GM21576 (cell line): Measurements from ENCODE around the gene MLX.
"Not testable (repeated sequence)": the region's sequence is repeated elsewhere in the genome, so short reads cannot be mapped to it uniquely, and the experiment has no call there.

Source experiments
- ATAC-seq: cut with Tn5 transposase; IDR thresholded peaks from one replicate; pipeline ENCODE4 v1.9.1; 2021; ENCODE audit warnings: mild to moderate bottlenecking, moderate library complexity; ENCODE audit not compliant: unreplicated experiment

Gene MLX

DNA sequence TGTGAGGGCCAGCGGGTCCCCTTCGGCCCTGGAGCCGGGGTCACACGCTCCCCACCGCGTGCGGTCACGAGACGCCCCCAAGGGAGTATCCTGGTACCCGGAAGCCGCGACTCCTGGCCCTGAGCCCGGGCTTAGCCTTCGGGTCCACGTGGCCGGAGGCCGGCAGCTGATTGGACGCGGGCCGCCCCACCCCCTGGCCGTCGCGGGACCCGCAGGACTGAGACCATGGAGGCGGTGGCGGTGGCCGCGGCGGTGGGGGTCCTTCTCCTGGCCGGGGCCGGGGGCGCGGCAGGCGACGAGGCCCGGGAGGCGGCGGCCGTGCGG, 30.9 kb upstream of the MLX start, which contains the start of gene NAGLU:
Gene NAGLU (plus strand): TSS at position 194 of the 324 bp plus-strand sequence. CDS start 32 bp downstream, at position 226.
- ATAC-seq: peak; percentile 73

DNA sequence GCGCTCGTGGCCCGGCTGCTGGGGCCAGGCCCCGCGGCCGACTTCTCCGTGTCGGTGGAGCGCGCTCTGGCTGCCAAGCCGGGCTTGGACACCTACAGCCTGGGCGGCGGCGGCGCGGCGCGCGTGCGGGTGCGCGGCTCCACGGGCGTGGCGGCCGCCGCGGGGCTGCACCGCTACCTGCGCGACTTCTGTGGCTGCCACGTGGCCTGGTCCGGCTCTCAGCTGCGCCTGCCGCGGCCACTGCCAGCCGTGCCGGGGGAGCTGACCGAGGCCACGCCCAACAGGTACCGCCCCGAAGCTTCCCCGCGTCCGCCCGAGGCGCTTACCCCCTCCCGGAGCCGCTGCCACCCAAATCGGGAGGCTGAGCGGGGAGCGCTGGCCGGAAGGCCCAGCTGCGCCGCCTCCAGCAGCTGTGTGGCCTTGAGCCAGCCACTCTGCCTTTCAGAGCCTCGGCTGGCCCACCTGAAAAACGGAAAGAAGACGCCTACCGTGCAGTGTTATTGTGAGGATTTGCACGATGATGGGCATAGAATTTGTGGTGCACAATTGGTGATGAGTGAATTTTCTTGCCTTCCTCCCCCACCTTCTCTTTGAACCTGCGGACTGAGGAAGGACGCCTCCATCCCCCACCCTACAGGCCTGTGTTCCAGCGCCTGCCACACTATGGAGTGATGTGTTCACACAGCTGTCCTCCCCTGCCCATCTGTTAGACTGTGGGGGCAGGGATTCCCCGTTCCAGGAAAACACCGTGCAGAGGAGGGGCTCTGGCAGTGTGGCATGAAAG, 30.3 kb upstream of the MLX start:
- ATAC-seq: peak; percentile 63

DNA sequence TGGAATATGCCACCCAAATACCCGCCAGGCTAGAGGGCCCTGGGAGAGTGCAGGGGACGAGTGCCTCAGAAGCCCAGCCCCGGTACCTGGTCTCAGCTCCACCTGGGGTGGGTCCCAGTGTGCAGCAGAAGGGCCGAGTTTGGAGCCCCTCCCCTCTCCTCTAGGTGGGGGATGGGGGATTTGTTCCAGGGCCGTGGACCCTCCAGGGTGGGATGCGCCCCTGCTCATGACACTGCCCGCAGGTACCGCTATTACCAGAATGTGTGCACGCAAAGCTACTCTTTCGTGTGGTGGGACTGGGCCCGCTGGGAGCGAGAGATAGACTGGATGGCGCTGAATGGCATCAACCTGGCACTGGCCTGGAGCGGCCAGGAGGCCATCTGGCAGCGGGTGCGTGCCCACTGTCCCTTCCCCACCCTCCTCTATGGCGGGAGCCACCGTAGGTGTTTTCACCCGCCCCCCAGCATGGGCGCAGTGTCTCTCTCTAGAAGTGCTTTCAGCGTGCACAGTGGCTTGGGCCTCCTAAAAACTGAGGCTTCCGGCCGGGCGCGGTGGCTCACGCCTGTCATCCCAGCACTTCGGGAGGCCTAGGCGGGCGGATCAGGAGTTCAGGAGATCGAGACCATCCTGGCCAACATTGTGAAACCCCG, 29.6 kb upstream of the MLX start:
- ATAC-seq: no peak

DNA sequence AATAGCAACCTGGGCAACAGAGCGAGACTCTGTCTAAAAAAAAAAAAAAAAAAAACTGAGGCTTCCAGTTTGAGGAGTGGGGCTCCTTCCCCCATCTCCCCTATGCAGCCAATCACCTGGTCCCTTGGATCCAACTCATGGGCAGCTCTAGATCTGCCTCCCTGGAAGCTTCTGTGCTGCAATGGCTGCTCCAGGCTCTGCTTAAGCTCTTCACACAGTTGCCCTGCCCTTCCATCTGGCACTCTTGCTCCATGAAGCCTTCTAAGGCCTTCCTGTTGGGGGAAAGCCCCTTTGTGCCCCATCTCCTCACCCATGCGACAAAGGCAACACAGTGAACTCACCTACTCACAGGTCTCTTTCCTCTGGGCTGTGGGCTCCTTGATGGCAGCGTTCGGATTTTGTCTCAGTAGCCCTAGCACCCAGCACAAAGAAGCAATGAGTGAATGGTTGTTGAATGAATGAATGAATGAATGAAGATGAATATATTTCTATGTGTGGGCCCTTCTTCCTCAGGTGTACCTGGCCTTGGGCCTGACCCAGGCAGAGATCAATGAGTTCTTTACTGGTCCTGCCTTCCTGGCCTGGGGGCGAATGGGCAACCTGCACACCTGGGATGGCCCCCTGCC, 29.0 kb upstream of the MLX start:
- no peak for ATAC-seq

DNA sequence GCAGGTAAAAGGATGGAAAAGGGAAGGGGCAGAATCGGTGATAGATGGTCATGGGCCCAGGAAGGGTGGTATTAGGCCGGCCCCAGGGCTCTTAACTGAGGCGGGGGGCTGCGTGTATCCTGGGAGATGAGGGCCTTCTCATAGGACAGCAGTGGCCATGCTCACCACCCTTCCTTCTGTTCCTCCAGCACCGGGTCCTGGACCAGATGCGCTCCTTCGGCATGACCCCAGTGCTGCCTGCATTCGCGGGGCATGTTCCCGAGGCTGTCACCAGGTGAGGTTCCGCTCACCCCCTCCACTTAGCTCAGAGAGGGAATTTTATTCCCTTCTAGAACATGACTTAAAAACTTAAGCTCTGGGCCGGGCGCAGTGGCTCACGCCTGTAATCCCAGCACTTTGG, 28.4 kb upstream of the MLX start:
- ATAC-seq: no peak

DNA sequence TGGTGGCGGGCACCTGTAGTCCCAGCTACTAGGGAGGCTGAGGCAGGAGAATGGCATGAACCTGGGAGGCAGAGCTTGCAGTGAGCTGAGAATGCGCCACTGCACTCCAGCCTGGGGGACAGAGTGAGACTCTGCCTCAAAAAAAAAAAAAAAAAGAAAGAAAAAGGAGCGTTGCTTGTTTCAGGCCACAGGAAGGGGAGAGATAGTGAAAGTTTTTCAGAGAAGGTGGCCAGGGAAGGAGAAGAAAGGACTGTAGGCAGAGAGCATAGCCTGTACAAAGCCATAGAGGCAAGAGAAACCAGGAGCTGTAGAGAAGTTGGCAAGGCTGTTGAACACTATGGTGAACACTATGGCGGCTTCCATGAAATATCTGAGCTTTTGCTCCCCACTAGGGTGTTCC, 26.3 kb upstream of the MLX start:
- not testable (repeated sequence) for ATAC-seq

DNA sequence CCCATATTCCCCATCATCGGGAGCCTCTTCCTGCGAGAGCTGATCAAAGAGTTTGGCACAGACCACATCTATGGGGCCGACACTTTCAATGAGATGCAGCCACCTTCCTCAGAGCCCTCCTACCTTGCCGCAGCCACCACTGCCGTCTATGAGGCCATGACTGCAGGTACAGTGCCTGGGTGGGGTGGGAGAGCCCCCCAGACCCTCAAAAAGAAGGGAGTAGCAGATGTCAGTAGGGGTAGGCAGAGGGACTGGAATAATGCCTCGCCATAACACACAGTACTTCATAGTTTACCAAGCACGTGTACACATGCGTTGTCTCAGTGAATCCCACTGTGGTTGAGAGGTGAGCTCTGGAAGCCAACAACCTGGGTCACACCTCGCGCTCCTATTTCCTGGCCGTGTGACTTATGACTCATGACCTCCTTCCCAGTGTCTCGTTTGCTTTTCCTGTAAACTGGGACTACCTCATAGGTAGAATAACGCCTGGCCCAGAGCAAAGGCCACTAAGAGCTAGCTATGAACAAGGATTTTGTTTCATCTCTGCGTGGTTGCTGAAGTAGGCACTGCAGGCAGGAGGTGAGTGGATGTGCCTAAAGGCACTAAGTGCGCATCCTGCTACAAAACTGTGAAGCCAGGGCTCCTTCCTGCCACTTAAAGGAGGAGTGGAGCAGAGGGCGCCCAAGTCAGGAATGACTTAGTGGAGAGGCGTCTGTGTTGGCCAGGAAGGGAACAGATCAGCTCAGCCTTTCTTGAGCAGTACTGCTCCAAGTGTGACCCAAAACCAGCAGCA, 25.7 kb upstream of the MLX start:
- no peak for ATAC-seq

DNA sequence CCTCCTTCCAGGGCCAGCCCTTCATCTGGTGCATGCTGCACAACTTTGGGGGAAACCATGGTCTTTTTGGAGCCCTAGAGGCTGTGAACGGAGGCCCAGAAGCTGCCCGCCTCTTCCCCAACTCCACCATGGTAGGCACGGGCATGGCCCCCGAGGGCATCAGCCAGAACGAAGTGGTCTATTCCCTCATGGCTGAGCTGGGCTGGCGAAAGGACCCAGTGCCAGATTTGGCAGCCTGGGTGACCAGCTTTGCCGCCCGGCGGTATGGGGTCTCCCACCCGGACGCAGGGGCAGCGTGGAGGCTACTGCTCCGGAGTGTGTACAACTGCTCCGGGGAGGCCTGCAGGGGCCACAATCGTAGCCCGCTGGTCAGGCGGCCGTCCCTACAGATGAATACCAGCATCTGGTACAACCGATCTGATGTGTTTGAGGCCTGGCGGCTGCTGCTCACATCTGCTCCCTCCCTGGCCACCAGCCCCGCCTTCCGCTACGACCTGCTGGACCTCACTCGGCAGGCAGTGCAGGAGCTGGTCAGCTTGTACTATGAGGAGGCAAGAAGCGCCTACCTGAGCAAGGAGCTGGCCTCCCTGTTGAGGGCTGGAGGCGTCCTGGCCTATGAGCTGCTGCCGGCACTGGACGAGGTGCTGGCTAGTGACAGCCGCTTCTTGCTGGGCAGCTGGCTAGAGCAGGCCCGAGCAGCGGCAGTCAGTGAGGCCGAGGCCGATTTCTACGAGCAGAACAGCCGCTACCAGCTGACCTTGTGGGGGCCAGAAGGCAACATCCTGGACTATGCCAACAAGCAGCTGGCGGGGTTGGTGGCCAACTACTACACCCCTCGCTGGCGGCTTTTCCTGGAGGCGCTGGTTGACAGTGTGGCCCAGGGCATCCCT, 23.5 kb upstream of the MLX start:
- ATAC-seq: no peak

DNA sequence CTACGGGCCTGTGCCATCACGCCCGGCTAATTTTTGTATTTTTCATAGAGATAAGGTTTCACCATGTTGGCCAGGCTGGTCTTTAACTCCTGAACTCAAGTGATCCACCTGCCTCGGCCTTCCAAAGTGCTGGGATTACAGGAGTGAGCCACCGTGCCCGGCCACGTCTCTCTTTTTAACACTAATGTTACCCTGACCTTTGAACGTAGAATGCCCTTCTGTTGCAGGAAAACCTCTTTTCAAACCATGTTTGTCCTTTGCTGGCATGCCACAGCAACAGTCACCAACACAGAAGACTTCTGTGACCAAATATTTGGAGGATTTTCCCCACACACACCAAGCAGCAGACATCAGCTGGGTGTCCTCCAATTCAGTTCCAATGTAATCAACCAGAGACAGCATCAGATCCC, 22.0 kb upstream of the MLX start:
- ATAC-seq: no peak

DNA sequence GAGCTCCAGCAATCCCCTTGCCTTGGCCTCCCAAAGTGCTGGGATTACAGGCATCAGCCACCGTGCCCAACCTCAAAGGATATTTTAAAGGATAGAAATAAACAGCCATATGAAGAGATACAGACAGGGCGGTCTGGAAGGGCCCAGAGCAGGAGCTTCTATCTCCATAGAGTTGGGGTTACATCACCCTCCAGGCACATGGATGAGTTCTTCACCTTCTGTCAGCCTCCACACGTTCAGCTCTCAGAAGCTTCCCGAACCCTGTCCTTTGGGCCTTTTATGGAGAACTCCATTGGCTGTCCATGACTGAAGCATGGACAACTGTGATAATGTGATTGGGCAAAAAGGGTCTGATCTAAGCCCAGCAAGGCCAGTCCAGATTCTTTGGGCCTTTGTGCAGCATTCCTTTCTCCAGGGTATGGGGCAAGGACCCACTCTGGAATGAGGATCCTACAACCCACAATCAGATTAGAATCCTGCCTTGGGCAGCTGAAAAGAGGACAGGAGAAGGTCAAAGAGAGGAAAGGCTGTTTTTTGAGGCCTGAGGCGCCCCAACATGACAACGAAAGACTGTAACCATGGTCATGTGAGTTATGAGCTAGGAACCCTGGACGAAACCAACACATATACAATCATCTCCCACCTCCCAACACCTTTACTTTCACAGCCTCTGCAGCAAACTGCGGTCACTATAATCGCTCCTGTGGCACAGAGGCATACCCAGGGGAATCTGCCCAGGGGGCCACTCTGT, 21.0 kb upstream of the MLX start:
- not testable (repeated sequence) for ATAC-seq

DNA sequence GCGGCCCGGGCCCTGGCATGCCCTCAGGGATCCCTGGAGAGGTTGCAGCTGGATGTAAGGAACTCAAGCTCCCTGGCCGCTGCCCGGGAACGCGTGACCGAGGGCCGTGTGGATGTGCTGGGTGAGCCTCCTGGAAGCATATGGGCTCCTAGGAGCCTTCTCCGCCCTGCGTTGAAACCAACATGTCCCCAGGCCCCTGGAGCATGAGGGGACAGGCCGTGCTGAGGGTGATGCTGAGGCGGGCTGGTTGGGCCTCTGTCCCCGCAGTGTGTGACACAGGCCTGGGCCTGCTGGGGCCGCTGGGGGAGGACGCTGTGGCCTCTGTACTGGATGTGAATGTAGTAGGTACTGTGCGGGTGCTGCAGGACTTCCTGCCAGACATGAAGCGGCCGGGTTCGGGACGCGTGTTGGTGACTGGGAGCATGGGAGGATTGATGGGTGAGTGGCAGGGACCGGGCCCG, 19.9 kb upstream of the MLX start:
- ATAC-seq: no peak

DNA sequence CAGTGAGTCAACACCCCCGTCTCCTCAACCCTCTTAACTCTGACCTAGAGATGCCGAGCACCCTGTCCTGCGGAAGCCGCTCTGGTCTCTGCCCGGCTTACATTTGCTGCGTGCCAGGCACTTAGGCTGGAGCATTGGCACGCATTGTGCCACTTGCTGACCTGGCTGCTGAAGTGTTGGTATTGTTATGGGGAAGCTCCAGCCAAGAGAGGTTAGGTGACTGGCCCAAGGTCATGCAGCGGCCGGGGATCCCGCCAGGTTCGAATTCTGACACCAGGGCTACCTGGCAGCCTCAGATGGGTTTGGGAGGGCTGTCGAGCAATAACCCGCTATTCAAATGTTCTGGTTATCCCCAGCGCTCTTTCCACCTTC, 19.2 kb upstream of the MLX start:
- no peak for ATAC-seq

DNA sequence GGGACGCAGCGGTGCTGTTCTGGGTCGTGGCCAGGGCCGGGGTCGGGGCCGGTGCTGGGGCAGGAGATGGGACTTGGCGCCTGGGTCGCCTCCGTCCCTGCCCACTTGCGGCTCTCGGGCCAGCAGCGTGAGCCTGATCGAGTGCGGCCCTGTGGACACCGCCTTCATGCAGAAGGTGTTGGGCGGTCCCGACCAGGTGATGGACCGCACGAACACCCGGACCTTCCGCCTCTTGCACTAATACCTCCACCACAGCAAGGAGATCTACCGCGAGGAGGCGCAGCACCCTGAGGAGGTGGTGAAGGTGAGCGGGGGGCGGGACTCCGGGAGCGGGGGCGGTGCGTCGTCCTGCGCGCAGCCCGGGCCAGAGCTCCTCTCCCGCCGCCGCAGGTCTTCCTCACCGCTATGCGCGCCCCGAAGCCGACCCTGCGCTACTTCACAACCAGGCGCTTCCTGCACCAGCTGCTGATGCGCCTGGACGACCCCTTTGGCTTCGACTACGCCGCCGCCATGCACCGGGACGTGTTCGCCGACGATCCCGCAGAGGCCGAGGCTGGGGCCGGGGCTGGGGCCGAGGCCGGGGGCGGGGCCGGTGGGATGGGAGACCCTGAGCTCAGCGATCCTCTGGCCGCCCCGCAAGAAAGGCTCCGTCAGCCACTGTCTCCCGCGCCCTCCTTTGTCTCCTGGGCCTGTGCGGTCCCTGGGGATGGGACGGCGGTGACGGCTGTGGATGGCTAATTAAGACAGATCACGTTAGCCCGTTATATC, 18.6 kb upstream of the MLX start:
- ATAC-seq: no peak

DNA sequence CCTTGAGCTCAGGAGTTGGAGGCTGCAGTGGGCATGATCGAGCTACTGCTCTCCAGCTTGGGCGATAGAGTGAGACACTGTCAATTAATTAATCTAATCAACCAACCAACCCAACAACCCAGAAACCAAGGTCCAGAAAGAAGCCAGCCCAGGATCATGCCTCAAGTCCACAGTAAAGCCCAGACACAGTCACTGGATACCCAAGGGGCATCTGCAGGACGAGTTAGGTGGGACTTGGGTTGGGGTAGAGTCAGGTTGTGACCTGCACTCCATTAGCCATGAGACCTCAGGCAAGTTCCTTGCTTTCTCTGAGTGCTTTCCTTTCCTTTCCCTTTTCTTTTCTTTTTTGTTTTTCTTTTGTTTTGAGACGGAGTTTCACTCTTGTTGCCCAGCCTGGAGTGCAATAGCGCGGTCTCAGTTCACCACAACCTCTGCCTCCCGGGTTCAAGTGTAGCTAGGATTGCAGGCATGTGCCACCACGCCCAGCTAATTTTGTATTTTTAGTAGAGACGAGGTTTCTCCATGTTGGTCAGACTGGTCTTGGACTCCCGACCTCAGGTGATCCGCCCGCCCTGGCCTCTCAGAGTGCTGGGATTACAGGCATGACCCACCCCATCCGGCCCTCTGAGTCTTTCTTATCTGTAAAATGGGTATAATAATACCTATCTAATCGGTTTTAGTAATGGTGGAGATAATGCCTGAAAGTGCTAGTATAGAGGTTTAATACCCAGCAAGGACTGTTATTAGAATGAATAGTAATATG, 17.7 kb upstream of the MLX start:
- ATAC-seq: no peak

DNA sequence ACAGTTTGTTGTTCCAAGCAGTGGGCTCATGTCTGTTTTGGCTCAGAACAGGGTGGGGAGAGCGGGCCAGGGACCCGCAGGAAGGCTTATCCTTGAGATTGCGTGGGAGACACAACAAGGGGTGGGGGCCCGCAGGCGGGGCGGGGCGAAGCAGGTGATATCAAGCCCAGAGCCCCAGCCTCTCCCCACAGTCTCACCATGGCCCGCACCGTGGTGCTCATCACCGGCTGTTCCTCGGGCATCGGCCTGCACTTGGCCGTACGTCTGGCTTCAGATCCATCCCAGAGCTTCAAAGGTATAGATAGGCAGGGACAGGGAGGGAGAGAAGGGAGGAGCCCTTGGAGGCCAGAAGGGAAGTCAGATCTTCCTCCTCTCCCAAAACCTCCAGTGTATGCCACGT, 14.2 kb upstream of the MLX start, which contains the start of gene HSD17B1:
Gene HSD17B1 (plus strand): TSS at position 188 of the 400 bp plus-strand sequence. CDS start 11 bp downstream, at position 199.
- ATAC-seq: not testable (repeated sequence)

DNA sequence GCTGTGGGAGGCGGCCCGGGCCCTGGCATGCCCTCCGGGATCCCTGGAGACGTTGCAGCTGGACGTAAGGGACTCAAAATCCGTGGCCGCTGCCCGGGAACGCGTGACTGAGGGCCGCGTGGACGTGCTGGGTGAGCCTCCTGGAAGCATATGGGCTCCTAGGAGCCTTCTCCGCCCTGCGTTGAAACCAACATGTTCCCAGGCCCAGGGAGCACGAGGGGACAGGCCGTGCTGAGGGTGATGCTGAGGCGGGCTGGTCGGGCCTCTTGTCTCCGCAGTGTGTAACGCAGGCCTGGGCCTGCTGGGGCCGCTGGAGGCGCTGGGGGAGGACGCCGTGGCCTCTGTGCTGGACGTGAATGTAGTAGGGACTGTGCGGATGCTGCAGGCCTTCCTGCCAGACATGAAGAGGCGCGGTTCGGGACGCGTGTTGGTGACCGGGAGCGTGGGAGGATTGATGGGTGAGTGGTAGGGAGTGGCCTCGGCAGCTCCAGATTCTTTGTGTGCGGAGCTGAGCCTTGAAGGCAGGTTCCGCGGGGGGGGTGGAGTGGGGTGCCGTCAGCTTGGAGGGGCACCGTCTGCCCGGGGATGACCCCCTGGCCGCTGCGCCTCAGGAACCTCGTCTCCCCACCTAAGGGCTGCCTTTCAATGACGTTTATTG, 13.6 kb upstream of the MLX start:
- no peak for ATAC-seq

DNA sequence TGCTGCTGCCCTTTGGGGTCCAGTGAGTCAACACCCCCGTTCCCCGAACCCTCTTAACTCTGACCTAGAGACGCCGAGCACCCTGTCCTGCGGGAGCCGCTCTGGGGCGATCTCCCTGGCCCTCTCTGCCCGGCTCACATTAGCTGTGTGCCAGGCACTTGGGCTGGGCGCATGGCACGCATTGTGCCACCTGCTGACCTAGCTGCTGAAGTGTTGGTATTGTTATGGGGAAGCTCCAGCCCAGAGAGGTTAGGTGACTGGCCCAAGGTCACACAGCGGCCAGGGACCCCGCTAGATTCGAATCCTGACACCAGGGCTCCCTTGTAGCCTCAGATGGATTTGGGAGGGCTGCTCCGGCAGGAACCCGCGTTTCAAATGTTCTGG, 13.0 kb upstream of the MLX start:
- no peak for ATAC-seq
